ENCODE data around the gene APOA1. TPM values are rescaled to one million over a fixed set of nuclear protein-coding genes. Genes with fewer than 3 reads are reported as not detected.

The APOA1 gene
- total RNA-seq, 1 donor from 2014 or later: not detected

- Histone ChIP-seq H3K27me3 (ENCODE audit: control insufficient read depth, insufficient read depth, low read length) (no peaks in the 10 kb centered on the region), H3K36me3 (ENCODE audit: control insufficient read depth, insufficient read depth, low read length) (no peaks in the 10 kb centered on the region), H3K4me3 (ENCODE audit: low read depth, low read length) (no peak within 1 kb of the TSS)
- DNase-seq (ENCODE audit: low read depth) (no peak), FAIRE-seq (no peak)
- no peak for TF ChIP-seq CTCF (IDR thresholded peaks at IDR 0.05; ENCODE audit: insufficient read depth, low read length, severe bottlenecking)
Measured at GRCh38 chr11:116791813-116792143, 45.6 kb downstream of the APOA1 start, which contains the start of gene APOA5. APOA5 (minus strand) TSS chr11:116791879; CDS start chr11:116791860, 19 bp downstream.

GRCh38 chr11:116791002-116791812, 46.2 kb downstream of the APOA1 start:
- DNase-seq (ENCODE audit: low read depth) (peak; percentile 42), FAIRE-seq (no peak)
- TF ChIP-seq CTCF (IDR thresholded peaks at IDR 0.05; ENCODE audit: insufficient read depth, low read length, severe bottlenecking): peak; percentile 98
- Histone ChIP-seq H3K27me3 (ENCODE audit: control insufficient read depth, insufficient read depth, low read length) (no peaks in the 10 kb centered on the region), H3K4me3 (ENCODE audit: low read depth, low read length) (no peak overlapping the region), H3K36me3 (ENCODE audit: control insufficient read depth, insufficient read depth, low read length) (peaks cover 2% of the 10 kb centered on the region)

- FAIRE-seq: no peak
Measured at GRCh38 chr11:116790167-116791001, 47.0 kb downstream of the APOA1 start.

GRCh38 chr11:116788975-116789374, 48.4 kb downstream of the APOA1 start:
- no peaks in the 10 kb centered on the region for H3K27me3 ChIP-seq (ENCODE audit: control insufficient read depth, insufficient read depth, low read length)
- H3K36me3 ChIP-seq (ENCODE audit: control insufficient read depth, insufficient read depth, low read length): peaks cover 17% of the 10 kb centered on the region
- H3K4me3 ChIP-seq (ENCODE audit: low read depth, low read length): no peak overlapping the region
- no peak for DNase-seq (ENCODE audit: low read depth)
- no peak for FAIRE-seq
- no peak for TF ChIP-seq CTCF (IDR thresholded peaks at IDR 0.05; ENCODE audit: insufficient read depth, low read length, severe bottlenecking)

More at GRCh38 chr11:116790167-116791001, 47.0 kb downstream of the APOA1 start:
- Histone ChIP-seq H3K27me3 (ENCODE audit: control insufficient read depth, insufficient read depth, low read length) (no peaks in the 10 kb centered on the region), H3K36me3 (ENCODE audit: control insufficient read depth, insufficient read depth, low read length) (peaks cover 6% of the 10 kb centered on the region), H3K4me3 (ENCODE audit: low read depth, low read length) (no peak overlapping the region)
- DNase-seq (ENCODE audit: low read depth): no peak
- no peak for TF ChIP-seq CTCF (IDR thresholded peaks at IDR 0.05; ENCODE audit: insufficient read depth, low read length, severe bottlenecking)

- Histone ChIP-seq H3K4me3 (ENCODE audit: low read depth, low read length) (peak overlapping the region; percentile 86), H3K27me3 (ENCODE audit: control insufficient read depth, insufficient read depth, low read length) (no peaks in the 10 kb centered on the region), H3K36me3 (ENCODE audit: control insufficient read depth, insufficient read depth, low read length) (peaks cover 19% of the 10 kb centered on the region)
- DNase-seq (ENCODE audit: low read depth) (no peak), FAIRE-seq (no peak)
- no peak for TF ChIP-seq CTCF (IDR thresholded peaks at IDR 0.05; ENCODE audit: insufficient read depth, low read length, severe bottlenecking)
Measured at GRCh38 chr11:116788534-116788933, 48.9 kb downstream of the APOA1 start.

All from bronchial epithelial cell (primary cell).